Neural progenitor cell (in vitro differentiated cells): ENCODE measurements around the gene SMG6. TPM values are rescaled to one million over a fixed set of nuclear protein-coding genes. Genes with fewer than 3 reads are reported as not detected.

Experiments
- DNase-seq: peaks from one replicate; pipeline ENCODE4 v3.0.0-alpha.2; 2016; ENCODE audit warnings: low spot score
- H2AFZ ChIP-seq: fragments of 200-600 bp; sonication (generic); replicated peaks from 2 replicates; pipeline ENCODE4 v1.6.1; 2016; ENCODE audit warnings: antibody characterized with exemption
- H3F3A ChIP-seq: fragments of 200-600 bp; sonication (generic); 2 replicates; pipeline ENCODE4 v1.6.1; 2016; ENCODE audit warnings: antibody characterized with exemption, low read depth
- H3K27ac ChIP-seq: fragments of 200-600 bp; sonication (generic); 2 replicates; pipeline ENCODE4 v1.5.1; 2016; ENCODE audit warnings: mild to moderate bottlenecking
- H3K27me3 ChIP-seq: fragments of 200-600 bp; sonication (generic); 2 replicates; pipeline ENCODE4 v1.6.1; 2016; ENCODE audit warnings: mild to moderate bottlenecking, moderate library complexity
- H3K36me3 ChIP-seq: fragments of 200-600 bp; sonication (generic); 2 replicates; pipeline ENCODE4 v1.5.1; 2016
- H3K4me1 ChIP-seq: fragments of 200-600 bp; sonication (generic); 2 replicates; pipeline ENCODE4 v1.6.1; 2016; ENCODE audit warnings: mixed run types
- H3K4me2 ChIP-seq: fragments of 200-600 bp; sonication (generic); 2 replicates; pipeline ENCODE4 v1.6.1; 2016
- H3K4me3 ChIP-seq: fragments of 200-600 bp; sonication (generic); 2 replicates; pipeline ENCODE4 v1.5.1; 2016
- H3K79me2 ChIP-seq: fragments of 200-600 bp; sonication (generic); 2 replicates; pipeline ENCODE4 v1.6.1; 2016; ENCODE audit warnings: low read depth
- H3K9ac ChIP-seq: fragments of 200-600 bp; sonication (generic); 2 replicates; pipeline ENCODE4 v1.6.1; 2016
- H3K9me3 ChIP-seq: fragments of 200-600 bp; sonication (generic); 2 replicates; pipeline ENCODE4 v1.5.1; 2016; ENCODE audit warnings: low read depth
- H4K20me1 ChIP-seq: fragments of 200-600 bp; sonication (generic); 2 replicates; pipeline ENCODE4 v1.6.1; 2016; ENCODE audit warnings: low read depth
- H3K27ac Mint-ChIP-seq: 3 replicates; pipeline ENCODE4 v1.8.0; 2021; ENCODE audit warnings: mixed read lengths
- H3K27me3 Mint-ChIP-seq: 2 replicates; pipeline ENCODE4 v1.8.0; 2022; ENCODE audit warnings: low read depth, mild to moderate bottlenecking, inconsistent platforms, moderate library complexity, mixed read lengths; ENCODE audit not compliant: insufficient read depth
- H3K36me3 Mint-ChIP-seq: 3 replicates; pipeline ENCODE4 v1.8.0; 2021; ENCODE audit warnings: mixed read lengths
- H3K4me1 Mint-ChIP-seq: 3 replicates; pipeline ENCODE4 v1.8.0; 2021; ENCODE audit warnings: mixed read lengths
- H3K4me3 Mint-ChIP-seq: 3 replicates; pipeline ENCODE4 v1.8.0; 2021; ENCODE audit warnings: mild to moderate bottlenecking, moderate library complexity, mixed read lengths
- H3K9me3 Mint-ChIP-seq: 3 replicates; pipeline ENCODE4 v1.8.0; 2020; ENCODE audit warnings: mixed read lengths
- CTCF ChIP-seq: fragments of 200-600 bp; sonication (generic); IDR thresholded peaks from 2 replicates; pipeline ENCODE4 v1.5.1; 2017; ENCODE audit warnings: antibody characterized with exemption, mild to moderate bottlenecking
- EZH2 ChIP-seq: fragments of 200-600 bp; sonication (generic); IDR thresholded peaks from 2 replicates; pipeline ENCODE4 v1.6.1; 2017; ENCODE audit warnings: antibody characterized with exemption, mild to moderate bottlenecking, moderate library complexity
- EZH2phosphoT487 ChIP-seq: fragments of 200-600 bp; sonication (generic); IDR thresholded peaks from 2 replicates; pipeline ENCODE4 v1.6.1; 2017; ENCODE audit warnings: antibody characterized with exemption
- total RNA-seq: library from RNA; depleted of rRNA; stranded (reverse); fragments of >200 nt; gene quantifications from 2 replicates; pipeline ENCODE4 v1.2.3, GENCODE V29; 2015; ENCODE audit warnings: low replicate concordance

Gene SMG6
- total RNA-seq, 1 donor from 2014 or later, result 19.0 TPM

- H2AFZ ChIP-seq, result peak overlapping the region; percentile 78
- H3K27ac ChIP-seq, result no peak overlapping the region
- no peaks in the 10 kb centered on the region for H3K36me3 ChIP-seq
- no peak for TF ChIP-seq EZH2phosphoT487
- peak; percentile 28 for TF ChIP-seq CTCF
- TF ChIP-seq EZH2, result no peak
- Mint-ChIP-seq H3K27me3 (peaks cover 11% of the 10 kb centered on the region), H3K36me3 (peaks cover 13% of the 10 kb centered on the region), H3K4me1 (peaks cover 25% of the 10 kb centered on the region), H3K4me3 (peak overlapping the region; percentile 88), H3K27ac (peak overlapping the region; percentile 57), H3K9me3 (no peaks in the 10 kb centered on the region)
- H4K20me1 ChIP-seq, result peaks cover 5% of the 10 kb centered on the region
- peak; percentile 73 for DNase-seq
- no peaks in the 10 kb centered on the region for H3K9me3 ChIP-seq
- H3K9ac ChIP-seq, result peak overlapping the region; percentile 61
- H3K4me1 ChIP-seq, result peaks cover 7% of the 10 kb centered on the region
- peaks cover 12% of the 10 kb centered on the region for H3F3A ChIP-seq
- H3K4me2 ChIP-seq, result peak overlapping the region; percentile 89
- peak overlapping the region; percentile 78 for H3K4me3 ChIP-seq
- peaks cover 20% of the 10 kb centered on the region for H3K79me2 ChIP-seq
- peaks cover 15% of the 10 kb centered on the region for H3K27me3 ChIP-seq
Observed at GRCh38 chr17:2042390-2042847, 261.2 kb downstream of the SMG6 start.

GRCh38 chr17:2041561-2042389 is 261.8 kb downstream of the SMG6 start, which contains the start of gene OVCA2:
TSS of gene OVCA2 (plus strand) at chr17:2042022. CDS start at chr17:2042048, 26 bp downstream.
- DNase-seq, result peak; percentile 99
- peak within 1 kb of the TSS; percentile 89 for H3K4me2 ChIP-seq
- peaks cover 5% of the 10 kb centered on the region for H4K20me1 ChIP-seq
- no peaks in the 10 kb centered on the region for H3K36me3 ChIP-seq
- H3K27ac Mint-ChIP-seq, result peak within 1 kb of the TSS; percentile 82
- H3K9me3 Mint-ChIP-seq, result no peaks in the 10 kb centered on the region
- H3K4me1 Mint-ChIP-seq, result peaks cover 27% of the 10 kb centered on the region
- H3F3A ChIP-seq, result peaks cover 12% of the 10 kb centered on the region
- peaks cover 15% of the 10 kb centered on the region for H3K36me3 Mint-ChIP-seq
- H3K9ac ChIP-seq, result peak within 1 kb of the TSS; percentile 61
- H3K27ac ChIP-seq, result no peak within 1 kb of the TSS
- no peaks in the 10 kb centered on the region for H3K9me3 ChIP-seq
- peak within 1 kb of the TSS; percentile 78 for H3K4me3 ChIP-seq
- peaks cover 7% of the 10 kb centered on the region for H3K4me1 ChIP-seq
- TF ChIP-seq CTCF (peak; percentile 63), EZH2phosphoT487 (peak; percentile 30), EZH2 (no peak)
- H3K27me3 ChIP-seq, result peaks cover 8% of the 10 kb centered on the region
- peaks cover 20% of the 10 kb centered on the region for H3K79me2 ChIP-seq
- H3K4me3 Mint-ChIP-seq, result peak within 1 kb of the TSS; percentile 88
- peaks cover 11% of the 10 kb centered on the region for H3K27me3 Mint-ChIP-seq
- H2AFZ ChIP-seq, result peak within 1 kb of the TSS; percentile 78

GRCh38 chr17:2040942-2041560 is 262.5 kb downstream of the SMG6 start:
- Histone ChIP-seq H3K4me3 (peak overlapping the region; percentile 78), H3K9ac (no peak overlapping the region)

More at GRCh38 chr17:2040942-2041560, 262.5 kb downstream of the SMG6 start:
- Histone ChIP-seq H2AFZ (peak overlapping the region; percentile 51), H3K36me3 (no peaks in the 10 kb centered on the region), H3K27me3 (peaks cover 1% of the 10 kb centered on the region), H3F3A (peaks cover 12% of the 10 kb centered on the region), H3K79me2 (peaks cover 20% of the 10 kb centered on the region), H3K4me2 (peak overlapping the region; percentile 89), H4K20me1 (peaks cover 5% of the 10 kb centered on the region), H3K4me1 (peaks cover 7% of the 10 kb centered on the region), H3K9me3 (no peaks in the 10 kb centered on the region), H3K27ac (no peak overlapping the region)
- Mint-ChIP-seq H3K4me1 (peaks cover 34% of the 10 kb centered on the region), H3K4me3 (peak overlapping the region; percentile 88), H3K27ac (peak overlapping the region; percentile 82), H3K27me3 (peaks cover 13% of the 10 kb centered on the region), H3K36me3 (peaks cover 22% of the 10 kb centered on the region), H3K9me3 (no peaks in the 10 kb centered on the region)
- DNase-seq, result no peak
- TF ChIP-seq CTCF, result no peak
- TF ChIP-seq EZH2, result no peak
- no peak for TF ChIP-seq EZH2phosphoT487
